Gastroesophageal sphincter (tissue), 3 donors: ENCODE measurements around the gene MESP2.

Experiments
- EP300 ChIP-seq: sonication (generic); formaldehyde crosslinking; IDR thresholded peaks from one replicate; pipeline ENCODE4 v1.6.1; 2017; ENCODE audit warnings: antibody characterized with exemption, mild to moderate bottlenecking
- POLR2A ChIP-seq, 2 donors: fragments of 450-650 bp; IDR thresholded peaks; one replicate each; pipeline ENCODE4 v1.6.1; 2017; ENCODE audit warnings: antibody characterized with exemption in 2 of 2, mild to moderate bottlenecking in 2 of 2, moderate library complexity in 1 of 2
- POLR2AphosphoS5 ChIP-seq: sonication (generic); formaldehyde crosslinking; IDR thresholded peaks from one replicate; pipeline ENCODE4 v1.6.1; 2017; ENCODE audit warnings: antibody characterized with exemption
- TF ChIP-seq, protein P1 (sequence below), 4 experiments: fragments of 200-600 bp in 2 of 4; fragments of 450-650 bp in 2 of 4; sonication (generic) in 1 of 4; IDR thresholded peaks; one replicate each; pipeline ENCODE4 v1.5.1; 2017 to 2019; ENCODE audit warnings: antibody characterized with exemption in 4 of 4, mild to moderate bottlenecking in 2 of 4, moderate library complexity in 2 of 4

GRCh38 chr15:89827829-89828228 lies 51.7 kb downstream of the MESP2 start:
- TF ChIP-seq, protein P1, sequence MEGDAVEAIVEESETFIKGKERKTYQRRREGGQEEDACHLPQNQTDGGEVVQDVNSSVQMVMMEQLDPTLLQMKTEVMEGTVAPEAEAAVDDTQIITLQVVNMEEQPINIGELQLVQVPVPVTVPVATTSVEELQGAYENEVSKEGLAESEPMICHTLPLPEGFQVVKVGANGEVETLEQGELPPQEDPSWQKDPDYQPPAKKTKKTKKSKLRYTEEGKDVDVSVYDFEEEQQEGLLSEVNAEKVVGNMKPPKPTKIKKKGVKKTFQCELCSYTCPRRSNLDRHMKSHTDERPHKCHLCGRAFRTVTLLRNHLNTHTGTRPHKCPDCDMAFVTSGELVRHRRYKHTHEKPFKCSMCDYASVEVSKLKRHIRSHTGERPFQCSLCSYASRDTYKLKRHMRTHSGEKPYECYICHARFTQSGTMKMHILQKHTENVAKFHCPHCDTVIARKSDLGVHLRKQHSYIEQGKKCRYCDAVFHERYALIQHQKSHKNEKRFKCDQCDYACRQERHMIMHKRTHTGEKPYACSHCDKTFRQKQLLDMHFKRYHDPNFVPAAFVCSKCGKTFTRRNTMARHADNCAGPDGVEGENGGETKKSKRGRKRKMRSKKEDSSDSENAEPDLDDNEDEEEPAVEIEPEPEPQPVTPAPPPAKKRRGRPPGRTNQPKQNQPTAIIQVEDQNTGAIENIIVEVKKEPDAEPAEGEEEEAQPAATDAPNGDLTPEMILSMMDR (IDR thresholded peaks at IDR 0.05) = no peak
- TF ChIP-seq POLR2A (IDR thresholded peaks at IDR 0.05) (no peak), EP300 (no peak), POLR2AphosphoS5 (no peak)
